ENCODE measurements around the gene C2CD4A. TPM values are rescaled to one million over a fixed set of nuclear protein-coding genes. Genes with fewer than 3 reads are reported as not detected.
A peak's percentile ranks its signal among the peaks of the same experiment; 100 is the strongest.

C2CD4A gene
- total and polyA plus RNA-seq, 10 of the 15 experiments (the other 5 are each of a cell fraction or from before 2014, with no cell fraction given), result not detected

DNA sequence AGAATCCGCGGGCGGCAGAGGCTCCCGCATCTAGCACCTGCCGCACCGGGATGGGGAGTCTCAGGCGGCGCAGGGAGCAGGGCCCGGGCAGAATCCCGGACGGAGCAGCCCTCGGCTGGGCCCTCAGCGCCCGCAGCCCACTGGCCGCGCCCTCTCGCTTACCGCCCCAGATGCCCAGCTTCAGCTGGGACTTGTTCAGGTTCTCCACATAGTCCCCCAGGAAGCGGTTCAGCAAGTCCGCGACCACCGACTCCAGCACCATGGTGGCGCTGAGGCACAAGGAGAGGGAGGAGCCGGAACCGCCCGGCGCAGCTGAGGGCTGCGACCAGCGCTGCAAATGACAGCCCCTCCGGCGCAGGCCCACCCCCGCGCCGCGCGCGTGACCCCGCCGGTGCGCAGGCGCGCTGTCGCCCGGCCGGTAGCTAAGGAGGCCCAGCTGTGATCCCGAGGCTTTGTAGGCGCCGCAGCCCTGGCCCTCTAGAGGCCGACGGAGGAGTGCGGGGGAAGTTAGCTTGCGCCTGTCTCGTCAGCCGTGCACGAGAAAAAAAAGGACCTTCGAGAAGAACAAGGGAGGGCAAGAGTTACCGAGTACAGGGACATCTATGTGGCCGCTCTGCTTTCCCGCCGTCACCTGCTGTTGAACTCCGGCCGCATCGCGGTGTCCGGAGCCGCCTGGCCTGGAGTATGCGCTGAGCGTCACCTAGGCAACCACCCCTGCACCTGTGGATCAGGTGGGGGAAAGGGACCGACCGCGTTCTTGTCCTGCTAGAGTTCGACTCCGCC, 6.5 kb upstream of the C2CD4A start, which contains the start of gene VPS13C (continued):
- TF ChIP-seq ZSCAN29 (IDR thresholded peaks at IDR 0.05) (no peak), PML (IDR thresholded peaks at IDR 0.05; ENCODE audit: low read length) (no peak; the same call in 1 of the 2 replicates), SP1 (IDR thresholded peaks at IDR 0.05; ENCODE audit: low read depth, low read length) (peak; percentile 13), TBL1XR1 (IDR thresholded peaks at IDR 0.05; ENCODE audit: low read depth, low read length) (no peak), MXI1 (IDR thresholded peaks at IDR 0.05; ENCODE audit: low read depth, low read length) (peak; percentile 83), PAX8 (IDR thresholded peaks at IDR 0.05) (no peak), RB1 (IDR thresholded peaks at IDR 0.05; ENCODE audit: borderline replicate concordance) (peak; percentile 89), RUNX3 (IDR thresholded peaks at IDR 0.05; ENCODE audit: low read length) (peak; percentile 44), NR2C1 (IDR thresholded peaks at IDR 0.05) (peak; percentile 73), GABPA (IDR thresholded peaks at IDR 0.05; ENCODE audit: low read depth) (no peak), SMAD1 (IDR thresholded peaks at IDR 0.05; ENCODE audit: low read depth, partially characterized antibody) (no peak), TCF7 (IDR thresholded peaks at IDR 0.05; ENCODE audit: borderline replicate concordance) (no peak), LARP7 (IDR thresholded peaks at IDR 0.05) (peak; percentile 91), FOXM1 (IDR thresholded peaks at IDR 0.05; ENCODE audit: low read depth, low read length) (no peak), CBX3 (IDR thresholded peaks at IDR 0.05; ENCODE audit: borderline replicate concordance, low read depth) (no peak), MTA2 (IDR thresholded peaks at IDR 0.05; ENCODE audit: low read depth) (0 out of 2 replicates have a peak, but pooled peaks have one; percentile 3), HDAC2 (IDR thresholded peaks at IDR 0.05) (0 out of 2 replicates have a peak, but pooled peaks have one; percentile 60)
- TF ChIP-seq, protein P1, sequence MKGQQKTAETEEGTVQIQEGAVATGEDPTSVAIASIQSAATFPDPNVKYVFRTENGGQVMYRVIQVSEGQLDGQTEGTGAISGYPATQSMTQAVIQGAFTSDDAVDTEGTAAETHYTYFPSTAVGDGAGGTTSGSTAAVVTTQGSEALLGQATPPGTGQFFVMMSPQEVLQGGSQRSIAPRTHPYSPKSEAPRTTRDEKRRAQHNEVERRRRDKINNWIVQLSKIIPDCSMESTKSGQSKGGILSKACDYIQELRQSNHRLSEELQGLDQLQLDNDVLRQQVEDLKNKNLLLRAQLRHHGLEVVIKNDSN (IDR thresholded peaks at IDR 0.05; ENCODE audit: borderline replicate concordance, extremely low read length, insufficient read depth, low read depth, low read length), result peak; percentile 88
- TF ChIP-seq, protein P2, sequence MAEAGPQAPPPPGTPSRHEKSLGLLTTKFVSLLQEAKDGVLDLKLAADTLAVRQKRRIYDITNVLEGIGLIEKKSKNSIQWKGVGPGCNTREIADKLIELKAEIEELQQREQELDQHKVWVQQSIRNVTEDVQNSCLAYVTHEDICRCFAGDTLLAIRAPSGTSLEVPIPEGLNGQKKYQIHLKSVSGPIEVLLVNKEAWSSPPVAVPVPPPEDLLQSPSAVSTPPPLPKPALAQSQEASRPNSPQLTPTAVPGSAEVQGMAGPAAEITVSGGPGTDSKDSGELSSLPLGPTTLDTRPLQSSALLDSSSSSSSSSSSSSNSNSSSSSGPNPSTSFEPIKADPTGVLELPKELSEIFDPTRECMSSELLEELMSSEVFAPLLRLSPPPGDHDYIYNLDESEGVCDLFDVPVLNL (IDR thresholded peaks at IDR 0.05; ENCODE audit: low read depth, low read length), result 0 out of 2 replicates have a peak, but pooled peaks have one; percentile 33
- TF ChIP-seq, protein P3, sequence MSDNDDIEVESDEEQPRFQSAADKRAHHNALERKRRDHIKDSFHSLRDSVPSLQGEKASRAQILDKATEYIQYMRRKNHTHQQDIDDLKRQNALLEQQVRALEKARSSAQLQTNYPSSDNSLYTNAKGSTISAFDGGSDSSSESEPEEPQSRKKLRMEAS (IDR thresholded peaks at IDR 0.05; ENCODE audit: low read depth, low read length), result peak; percentile 84
- TF ChIP-seq, protein P4, sequence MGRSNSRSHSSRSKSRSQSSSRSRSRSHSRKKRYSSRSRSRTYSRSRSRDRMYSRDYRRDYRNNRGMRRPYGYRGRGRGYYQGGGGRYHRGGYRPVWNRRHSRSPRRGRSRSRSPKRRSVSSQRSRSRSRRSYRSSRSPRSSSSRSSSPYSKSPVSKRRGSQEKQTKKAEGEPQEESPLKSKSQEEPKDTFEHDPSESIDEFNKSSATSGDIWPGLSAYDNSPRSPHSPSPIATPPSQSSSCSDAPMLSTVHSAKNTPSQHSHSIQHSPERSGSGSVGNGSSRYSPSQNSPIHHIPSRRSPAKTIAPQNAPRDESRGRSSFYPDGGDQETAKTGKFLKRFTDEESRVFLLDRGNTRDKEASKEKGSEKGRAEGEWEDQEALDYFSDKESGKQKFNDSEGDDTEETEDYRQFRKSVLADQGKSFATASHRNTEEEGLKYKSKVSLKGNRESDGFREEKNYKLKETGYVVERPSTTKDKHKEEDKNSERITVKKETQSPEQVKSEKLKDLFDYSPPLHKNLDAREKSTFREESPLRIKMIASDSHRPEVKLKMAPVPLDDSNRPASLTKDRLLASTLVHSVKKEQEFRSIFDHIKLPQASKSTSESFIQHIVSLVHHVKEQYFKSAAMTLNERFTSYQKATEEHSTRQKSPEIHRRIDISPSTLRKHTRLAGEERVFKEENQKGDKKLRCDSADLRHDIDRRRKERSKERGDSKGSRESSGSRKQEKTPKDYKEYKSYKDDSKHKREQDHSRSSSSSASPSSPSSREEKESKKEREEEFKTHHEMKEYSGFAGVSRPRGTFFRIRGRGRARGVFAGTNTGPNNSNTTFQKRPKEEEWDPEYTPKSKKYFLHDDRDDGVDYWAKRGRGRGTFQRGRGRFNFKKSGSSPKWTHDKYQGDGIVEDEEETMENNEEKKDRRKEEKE (IDR thresholded peaks at IDR 0.05), result no peak
- TF ChIP-seq, protein P5, sequence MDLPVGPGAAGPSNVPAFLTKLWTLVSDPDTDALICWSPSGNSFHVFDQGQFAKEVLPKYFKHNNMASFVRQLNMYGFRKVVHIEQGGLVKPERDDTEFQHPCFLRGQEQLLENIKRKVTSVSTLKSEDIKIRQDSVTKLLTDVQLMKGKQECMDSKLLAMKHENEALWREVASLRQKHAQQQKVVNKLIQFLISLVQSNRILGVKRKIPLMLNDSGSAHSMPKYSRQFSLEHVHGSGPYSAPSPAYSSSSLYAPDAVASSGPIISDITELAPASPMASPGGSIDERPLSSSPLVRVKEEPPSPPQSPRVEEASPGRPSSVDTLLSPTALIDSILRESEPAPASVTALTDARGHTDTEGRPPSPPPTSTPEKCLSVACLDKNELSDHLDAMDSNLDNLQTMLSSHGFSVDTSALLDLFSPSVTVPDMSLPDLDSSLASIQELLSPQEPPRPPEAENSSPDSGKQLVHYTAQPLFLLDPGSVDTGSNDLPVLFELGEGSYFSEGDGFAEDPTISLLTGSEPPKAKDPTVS (IDR thresholded peaks at IDR 0.05; ENCODE audit: low read depth, low read length), result no peak
- TF ChIP-seq, protein P6, sequence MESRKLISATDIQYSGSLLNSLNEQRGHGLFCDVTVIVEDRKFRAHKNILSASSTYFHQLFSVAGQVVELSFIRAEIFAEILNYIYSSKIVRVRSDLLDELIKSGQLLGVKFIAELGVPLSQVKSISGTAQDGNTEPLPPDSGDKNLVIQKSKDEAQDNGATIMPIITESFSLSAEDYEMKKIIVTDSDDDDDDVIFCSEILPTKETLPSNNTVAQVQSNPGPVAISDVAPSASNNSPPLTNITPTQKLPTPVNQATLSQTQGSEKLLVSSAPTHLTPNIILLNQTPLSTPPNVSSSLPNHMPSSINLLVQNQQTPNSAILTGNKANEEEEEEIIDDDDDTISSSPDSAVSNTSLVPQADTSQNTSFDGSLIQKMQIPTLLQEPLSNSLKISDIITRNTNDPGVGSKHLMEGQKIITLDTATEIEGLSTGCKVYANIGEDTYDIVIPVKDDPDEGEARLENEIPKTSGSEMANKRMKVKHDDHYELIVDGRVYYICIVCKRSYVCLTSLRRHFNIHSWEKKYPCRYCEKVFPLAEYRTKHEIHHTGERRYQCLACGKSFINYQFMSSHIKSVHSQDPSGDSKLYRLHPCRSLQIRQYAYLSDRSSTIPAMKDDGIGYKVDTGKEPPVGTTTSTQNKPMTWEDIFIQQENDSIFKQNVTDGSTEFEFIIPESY (IDR thresholded peaks at IDR 0.05), result no peak

All from GM12878 (cell line).